HUDEP-2 (cell line): ENCODE results near the gene NACC2.

ENCODE experiments used
- DNase-seq, 76 experiments: peaks; one replicate each; lab custom pipeline; 2025; ENCODE audit not compliant: unreplicated experiment in 76 of 76; lab: John Stamatoyannopoulos, UW

Gene NACC2

DNA sequence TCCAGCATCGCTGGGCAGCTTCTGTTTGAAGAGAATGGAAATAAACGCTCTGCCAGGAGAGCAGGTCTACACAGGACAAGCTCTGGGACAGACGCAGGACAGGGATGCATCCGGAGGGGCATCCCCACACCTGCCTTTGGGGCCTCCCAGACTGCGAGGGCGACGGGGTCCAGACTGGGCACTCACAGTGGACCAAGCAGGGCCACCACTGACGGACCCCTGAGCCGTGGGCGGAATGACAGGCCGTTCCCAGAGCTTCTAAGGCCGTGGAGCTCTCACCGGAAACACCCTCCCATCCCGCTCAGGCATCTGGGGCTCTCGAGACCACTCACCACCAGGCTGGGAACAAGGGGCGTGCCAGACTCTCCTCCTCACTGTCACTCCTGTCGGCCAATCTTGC lies 34.1 kb upstream of the NACC2 start:
- no peak for DNase-seq

DNA sequence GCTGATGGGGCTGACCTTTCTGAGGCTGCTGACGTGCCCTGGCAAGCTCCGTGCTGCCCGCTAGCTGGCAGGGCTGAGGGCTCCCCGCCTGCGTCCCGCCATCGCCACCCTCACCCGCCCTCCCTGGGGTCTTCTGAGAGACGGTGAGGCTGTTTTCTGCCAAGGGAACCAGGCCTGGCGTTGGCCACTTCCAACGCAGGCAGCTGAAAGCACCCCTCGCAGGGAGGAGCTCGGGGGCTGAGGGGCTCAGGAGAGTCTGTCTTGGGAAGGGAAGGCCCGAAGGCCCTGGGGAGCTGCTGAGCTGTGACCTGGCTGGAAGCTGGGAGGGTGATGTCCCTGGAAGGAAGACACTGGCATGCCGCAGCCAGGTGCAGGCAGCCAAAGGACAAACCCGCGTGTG lies 33.3 kb upstream of the NACC2 start:
- DNase-seq: no peak

- DNase-seq: no peak
These were observed 32.2 kb upstream of the NACC2 start for GRCh38 chr9:136127313-136127712.

GRCh38 chr9:136124976-136125692 lies 30.0 kb upstream of the NACC2 start:
- no peak for DNase-seq

DNA sequence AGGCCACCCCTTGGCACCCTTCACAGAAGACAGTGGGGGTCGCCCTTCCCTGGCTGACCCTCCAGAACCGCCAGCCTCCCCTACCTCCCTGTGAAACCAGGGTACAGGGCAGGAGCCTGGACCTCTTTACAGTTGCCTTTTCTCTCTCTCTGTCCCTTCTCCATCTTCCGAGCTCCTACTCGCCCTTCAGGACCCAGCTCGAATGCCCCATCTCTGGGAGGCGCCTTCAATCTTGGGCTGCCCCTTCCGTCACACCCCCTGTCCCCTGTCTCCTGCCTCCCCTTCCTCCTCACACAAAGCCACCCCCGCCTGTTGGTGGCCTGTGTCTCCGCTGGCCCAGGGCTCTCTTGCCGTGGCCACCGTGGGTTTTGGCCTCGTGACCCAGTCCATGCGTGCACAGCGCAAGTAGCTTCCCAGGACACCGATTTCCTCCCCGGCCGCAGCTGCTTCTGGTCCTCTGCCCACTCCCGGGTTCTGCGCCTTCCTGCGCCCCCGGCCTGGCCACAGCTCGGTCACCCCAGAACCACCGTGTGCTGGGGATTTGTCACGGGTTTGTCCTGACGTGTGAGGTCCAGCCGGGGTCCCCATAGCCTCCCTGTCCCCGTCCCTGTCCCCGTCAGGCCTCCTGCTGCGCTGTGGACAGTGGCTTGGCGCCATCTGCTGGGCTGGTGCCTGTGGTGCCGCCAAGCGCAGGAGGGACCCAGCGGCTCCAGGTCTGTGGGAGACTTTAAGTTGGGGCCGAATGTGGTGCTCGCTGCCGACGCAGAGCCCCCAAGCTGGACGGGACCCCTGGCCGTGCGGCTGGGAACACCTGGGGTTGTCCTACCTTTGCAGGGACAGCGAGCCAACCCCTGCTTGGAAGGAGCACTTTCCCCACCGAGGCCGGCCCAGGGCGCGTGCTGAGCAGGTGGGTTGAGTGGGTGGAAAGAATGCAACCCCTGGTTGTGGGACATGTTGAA lies 27.6 kb upstream of the NACC2 start:
- DNase-seq: peak in 59 of 76 experiments; percentile 9 to 80 (median 47)

DNA sequence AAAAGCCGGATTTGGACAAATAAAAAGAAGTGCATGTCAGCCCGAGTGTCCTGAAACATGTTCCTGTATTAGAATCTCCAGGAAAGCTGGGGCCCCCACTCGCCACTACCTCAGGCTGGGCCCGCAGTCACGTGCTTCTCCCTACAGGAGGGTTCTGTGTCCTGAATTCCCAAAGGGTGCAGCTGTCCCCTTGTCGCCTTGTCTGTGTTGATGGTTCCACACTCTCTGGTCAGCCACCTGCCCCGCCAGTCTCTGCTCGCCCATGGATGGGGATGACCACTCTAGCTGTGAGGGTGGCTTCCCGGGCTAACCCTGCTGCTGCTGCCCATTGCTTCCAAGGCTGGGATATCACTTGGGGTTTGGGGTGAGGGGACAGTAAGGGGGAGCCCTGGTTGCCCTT lies 26.7 kb upstream of the NACC2 start:
- no peak for DNase-seq

DNA sequence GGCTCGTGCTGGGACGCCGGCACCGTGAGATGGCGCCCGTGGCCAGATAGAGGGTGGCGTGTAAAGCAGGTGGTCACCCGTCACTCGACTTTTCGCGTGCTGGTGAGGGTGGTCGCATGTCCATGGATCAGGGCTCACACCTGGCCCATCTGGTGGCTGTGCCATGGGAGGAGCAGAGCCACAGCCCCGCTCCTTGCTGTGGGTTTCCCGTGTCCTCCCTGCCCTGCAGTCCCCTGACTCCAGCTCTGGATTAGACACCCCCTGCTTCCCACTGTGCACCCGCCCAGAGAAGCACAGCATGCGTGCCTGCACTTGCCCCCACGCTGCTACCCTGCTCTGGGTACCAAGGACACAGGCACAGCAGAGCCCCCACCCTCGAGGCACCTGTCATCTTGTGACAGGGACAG lies 25.4 kb upstream of the NACC2 start:
- no peak for DNase-seq

GRCh38 chr9:136119883-136120393 lies 24.8 kb upstream of the NACC2 start:
- DNase-seq: peak in 4 of 76 experiments; percentile 7 to 29 (median 26)

DNA sequence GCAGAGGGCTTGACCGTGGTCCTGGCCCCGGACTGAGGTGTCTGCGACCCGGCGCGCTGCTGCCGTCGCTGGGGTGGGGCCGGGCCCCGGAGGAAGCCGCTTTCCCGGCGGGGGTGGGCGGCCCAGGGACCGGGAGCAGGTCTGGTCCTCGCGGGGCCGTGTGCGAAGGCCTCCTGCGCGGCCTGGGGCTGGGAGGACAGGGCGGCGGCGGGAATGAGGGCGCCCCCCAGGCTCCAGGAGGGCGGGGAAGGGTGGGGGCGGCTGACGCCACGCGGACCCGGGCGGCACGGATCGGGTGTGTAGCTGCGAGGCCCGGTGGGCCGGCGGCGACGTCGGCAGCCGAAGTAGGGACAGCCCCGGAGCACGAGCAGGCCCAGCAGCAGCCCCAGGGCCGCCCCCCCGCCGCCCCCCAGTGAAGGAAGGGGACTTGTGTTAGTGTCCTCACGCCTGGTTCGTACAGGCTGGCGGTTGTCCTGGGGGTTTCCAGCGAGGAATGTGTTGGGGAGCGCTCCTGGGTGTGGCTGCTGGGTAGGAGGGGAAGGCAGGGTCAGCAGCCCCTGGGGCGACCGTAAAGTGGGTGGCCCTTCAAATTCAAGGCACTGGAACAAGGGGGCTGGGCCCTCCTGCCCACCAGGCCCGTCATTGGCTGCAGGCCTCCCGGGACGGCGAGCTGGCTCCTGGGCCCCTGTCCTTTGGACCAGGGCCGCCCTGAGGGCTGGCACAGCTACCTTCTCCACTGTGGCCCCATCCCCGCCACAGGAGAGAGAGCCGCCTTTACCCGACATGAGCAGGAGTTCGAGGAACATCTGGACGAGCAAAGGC lies 24.2 kb upstream of the NACC2 start:
- DNase-seq: peak in 40 of 76 experiments; percentile 11 to 63 (median 40)

DNA sequence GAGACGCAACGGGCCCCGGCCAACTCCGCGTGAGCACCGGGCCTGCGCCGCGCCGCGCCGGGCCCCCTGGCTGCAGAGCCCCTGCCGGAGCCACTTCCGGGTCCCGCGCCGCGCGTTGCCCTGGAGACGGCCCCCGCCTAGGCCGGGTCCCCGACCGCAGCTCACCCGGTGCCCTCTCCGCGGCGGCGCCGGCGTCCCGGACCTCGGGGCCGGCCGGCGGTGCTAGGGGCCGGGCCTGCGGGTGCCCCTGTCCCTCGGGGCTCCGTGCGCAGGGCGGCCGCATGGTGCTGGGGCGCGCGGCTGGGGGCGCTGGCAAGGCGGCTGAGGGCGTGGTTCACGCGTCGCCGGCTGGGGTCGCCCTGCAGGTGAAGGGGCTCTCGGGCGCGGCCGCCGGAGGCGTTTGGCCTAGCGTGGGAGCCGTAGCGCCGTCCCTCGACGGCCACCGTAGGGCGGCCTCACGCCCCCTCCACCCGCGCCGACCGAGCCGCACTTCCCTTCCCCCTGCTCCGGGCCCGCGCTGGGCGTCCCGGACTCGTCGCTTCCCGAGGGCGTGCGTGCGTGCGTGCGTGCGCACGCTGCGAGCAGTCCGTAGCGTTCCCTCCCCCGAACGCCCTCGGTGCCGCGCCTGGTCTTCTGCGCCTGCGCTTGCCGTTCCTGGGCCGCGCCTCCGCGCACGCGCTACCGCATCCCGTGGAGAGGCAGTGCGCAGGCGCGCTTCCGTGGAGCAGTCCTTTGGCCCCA lies 23.4 kb upstream of the NACC2 start, which contains the start of gene TMEM250:
TSS of gene TMEM250 (minus strand) at position 556 of the 741 bp plus-strand sequence. CDS start 1,975 bp downstream, outside the sequence.
- peak in 74 of 76 experiments; percentile 39 to 97 (median 93) for DNase-seq

DNA sequence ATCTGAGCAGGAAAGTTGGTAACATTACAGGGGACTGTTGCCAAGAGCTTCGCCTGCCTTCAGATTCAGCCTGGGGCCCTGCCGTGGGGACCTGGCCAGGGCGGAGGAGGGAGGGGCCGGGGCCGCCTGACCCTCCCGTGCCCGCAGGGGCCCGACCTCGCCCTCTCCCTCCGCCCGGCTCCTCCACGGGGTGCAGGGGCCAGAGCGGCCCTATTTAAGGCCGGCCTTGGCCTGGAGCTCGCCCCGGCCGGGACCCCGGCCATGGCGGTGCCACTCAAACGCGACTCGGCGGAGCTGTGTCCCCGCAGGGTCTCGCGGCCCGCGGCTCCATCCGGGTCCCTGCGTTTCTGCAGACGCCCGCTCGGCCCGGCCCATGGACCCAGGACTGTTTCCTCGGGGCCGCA lies 22.8 kb upstream of the NACC2 start:
- DNase-seq: peak in 20 of 76 experiments; percentile 17 to 60 (median 40)

DNA sequence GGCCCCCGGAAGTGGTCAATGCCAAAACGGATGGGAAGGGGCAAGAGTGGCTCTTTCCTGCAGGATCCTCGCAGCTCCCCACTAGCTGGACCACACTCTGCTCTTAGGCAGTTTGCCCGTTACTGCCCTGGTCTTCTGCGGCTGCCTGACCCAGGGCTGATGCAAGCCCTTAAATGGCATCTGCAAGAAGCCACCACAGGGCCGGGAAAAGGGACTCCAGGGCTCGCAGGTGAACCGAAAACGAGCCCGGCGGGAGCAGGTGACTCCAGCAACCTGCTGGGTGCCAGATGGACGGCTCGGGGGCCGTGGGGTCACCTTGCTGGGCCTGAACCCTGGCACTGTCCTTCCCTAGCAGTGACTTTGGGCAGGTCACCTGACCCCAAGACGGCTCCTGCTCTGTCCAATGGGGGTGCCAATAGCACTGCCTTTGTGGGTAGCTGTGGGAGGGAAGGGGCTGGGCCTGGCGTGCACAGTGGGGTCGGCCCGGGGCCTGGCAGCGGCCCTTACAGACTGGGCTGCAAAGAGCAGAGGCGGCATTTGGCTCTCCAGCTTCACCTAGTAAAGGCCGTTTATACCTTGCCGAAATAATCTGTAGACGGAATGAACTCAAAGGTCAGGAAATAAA lies 22.3 kb upstream of the NACC2 start:
- DNase-seq: peak in 38 of 76 experiments; percentile 11 to 73 (median 36)

DNA sequence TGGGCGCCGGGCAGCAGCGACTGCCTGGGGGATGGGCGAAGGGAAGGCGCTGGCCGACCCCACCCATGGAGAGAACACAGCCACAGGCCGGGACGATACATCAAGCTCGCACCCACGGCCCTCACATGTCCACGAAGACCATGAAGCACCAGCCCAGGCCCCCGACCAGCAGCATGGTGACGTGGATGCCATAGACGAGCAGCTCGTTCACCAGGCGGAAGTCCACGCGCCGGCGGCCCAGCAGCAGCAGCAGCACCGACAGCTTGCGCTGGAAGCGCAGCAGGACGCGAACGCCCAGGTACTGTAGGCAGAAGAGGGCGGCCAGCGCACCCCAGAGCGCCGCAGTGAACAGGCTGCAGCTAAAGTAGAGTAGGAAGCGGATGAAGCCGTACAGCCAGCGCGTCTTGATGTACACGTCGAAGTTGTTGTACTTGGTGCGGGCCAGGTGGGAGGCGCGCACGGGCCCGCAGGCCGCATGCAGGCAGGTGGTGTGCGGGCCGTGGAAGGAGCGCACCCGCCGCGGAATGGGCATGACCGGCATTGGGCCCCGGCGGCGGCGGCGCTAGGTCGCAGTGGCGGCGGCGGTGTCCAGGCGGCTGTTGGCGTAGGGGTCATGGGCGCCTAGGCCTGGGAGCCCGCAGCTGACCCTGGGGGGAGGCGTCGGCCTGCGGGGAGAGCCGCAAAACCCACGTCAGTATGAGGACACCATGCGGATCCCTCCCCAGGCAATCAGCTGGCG lies 21.4 kb upstream of the NACC2 start:
- no peak for DNase-seq

DNA sequence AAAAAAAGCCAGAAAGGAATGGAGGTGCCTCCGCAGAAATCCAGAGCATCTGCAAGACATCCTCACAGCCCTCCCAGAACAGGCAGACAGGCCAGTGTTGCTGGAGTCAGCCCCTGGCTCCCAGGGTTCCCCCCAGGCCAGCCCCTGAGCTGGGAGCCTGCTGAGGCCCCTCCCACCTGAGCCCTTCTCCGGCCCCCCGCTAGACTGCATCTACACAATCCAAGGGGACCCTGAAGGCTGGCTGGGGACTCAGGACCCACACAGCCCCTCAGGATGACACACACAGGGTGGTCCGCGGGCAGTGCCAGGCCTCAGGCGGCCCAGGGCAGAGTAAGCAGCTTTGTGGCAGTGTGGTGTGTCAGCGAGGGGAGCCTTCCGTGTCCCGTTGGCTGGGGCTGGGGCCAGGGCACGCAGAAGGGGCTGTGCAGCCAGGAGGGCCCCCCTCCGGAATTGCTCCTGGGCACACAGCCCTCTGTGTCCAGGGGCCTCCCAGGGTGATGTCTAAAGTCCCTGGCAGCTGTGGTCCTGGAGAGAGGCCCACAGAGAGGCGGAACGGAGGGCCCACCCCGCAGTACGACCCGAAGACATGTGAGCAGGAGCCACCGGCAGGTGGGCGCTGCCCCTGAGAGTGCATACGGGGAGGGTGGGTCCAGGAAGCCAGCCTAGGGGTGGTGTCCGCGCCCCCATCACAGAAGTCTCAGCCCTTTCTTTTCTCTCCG lies 20.7 kb upstream of the NACC2 start:
- no peak for DNase-seq

DNA sequence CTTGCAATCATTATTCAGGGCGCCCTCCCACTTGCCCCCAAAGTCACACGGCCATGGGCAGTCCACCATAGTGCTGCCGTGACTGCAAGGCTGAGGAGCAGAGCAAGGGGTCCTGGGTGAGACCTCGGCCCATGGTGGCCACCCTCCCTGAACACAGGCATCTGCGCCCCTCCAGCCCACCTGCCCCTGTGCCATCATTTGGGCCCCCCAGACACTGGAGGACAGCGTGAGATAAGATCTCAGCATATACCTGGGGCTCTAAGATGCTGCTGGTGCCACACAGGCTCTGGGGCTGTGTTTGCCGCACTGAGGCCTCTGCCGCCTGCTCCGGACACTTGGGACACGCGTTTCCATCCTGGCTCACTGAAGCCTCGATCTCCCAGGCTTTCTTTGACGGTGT lies 20.1 kb upstream of the NACC2 start:
- DNase-seq: no peak

GRCh38 chr9:136114610-136115009 lies 19.5 kb upstream of the NACC2 start:
- no peak for DNase-seq

- no peak for DNase-seq
These were observed 17.5 kb upstream of the NACC2 start for GRCh38 chr9:136112541-136112940.

DNA sequence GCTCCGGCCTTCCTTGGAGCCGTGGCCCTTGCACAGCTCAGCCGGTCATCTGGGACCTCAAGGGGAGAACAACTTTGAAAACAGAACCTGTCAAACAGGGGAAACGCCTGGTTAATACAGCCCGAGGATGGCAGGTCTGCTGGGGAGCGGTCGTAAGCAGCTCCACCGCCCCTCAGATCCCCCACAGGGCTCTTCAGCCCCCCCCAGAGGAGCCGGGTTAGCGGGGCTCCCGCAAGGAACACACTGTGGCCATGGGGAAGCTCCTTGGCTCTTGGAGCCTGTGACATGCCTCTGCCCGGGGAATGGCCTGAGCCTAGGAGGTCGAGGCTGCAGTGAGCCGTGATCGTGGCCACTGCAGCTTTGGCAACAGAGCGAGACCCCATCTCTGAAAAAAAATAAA lies 16.8 kb upstream of the NACC2 start:
- no peak for DNase-seq
